SH-SY5Y (cell line): ENCODE measurements around the gene DLGAP1.

Experiments used
- GATA2 ChIP-seq: IDR thresholded peaks from 2 replicates; pipeline ENCODE4 v1.6.1; 2011; ENCODE audit warnings: mild to moderate bottlenecking, low read depth, low read length
- GATA3 ChIP-seq: IDR thresholded peaks from 2 replicates; pipeline ENCODE4 v1.6.1; 2011; ENCODE audit warnings: low read depth, mild to moderate bottlenecking, low read length, moderate library complexity

DNA sequence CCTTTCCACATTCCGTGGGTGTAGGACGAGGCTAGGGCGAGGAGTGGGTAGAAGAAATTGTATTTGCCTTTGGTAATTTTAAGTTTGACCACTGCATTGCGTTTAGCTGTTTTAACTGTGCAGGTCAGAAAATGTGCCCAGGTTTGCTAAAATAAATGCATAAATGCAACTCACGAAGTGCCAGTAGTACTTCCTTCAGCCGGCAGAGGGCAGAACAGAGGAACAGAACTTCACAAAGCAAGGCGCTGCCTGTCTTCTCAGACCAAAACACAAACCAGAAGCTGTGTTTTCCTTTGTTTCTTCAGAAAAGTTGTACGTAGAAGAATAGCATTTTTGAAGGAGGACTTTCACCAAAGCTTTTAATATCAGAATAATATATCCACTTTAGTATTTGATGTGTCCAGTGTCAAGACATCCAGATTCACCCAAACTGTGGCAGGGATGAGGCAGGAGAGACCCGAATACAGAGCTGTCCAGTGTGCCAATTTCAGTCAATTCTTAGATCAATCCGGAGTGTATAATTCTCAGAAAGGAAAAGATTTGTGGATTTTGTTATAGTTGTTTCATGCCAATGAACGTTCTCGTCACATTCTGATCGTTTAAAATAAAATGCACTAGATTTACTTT, 348.6 kb downstream of the DLGAP1 start:
- no peak for TF ChIP-seq GATA2
- no peak for TF ChIP-seq GATA3
